Frontal cortex (tissue), 4 donors: Measurements from ENCODE around the gene MT1E. TPM values are rescaled to one million over a fixed set of nuclear protein-coding genes. Genes with fewer than 3 reads are reported as not detected.
"Not testable (repeated sequence)": the region's sequence is repeated elsewhere in the genome, so short reads cannot be mapped to it uniquely, and the experiment has no call there.

ENCODE experiments used
- DNase-seq, 2 donors: peaks; one replicate each; pipeline ENCODE4 v3.0.0; 2012; ENCODE audit warnings: low spot score in 2 of 2
- FAIRE-seq: peaks from 2 replicates; lab custom pipeline; 2012; peaks lifted over from hg19 to GRCh38; lab: Jason Lieb, UNC
- total RNA-seq: library from RNA; depleted of rRNA; stranded (reverse); fragments of >200 nt; gene quantifications from one replicate; pipeline ENCODE4 v1.2.3, GENCODE V29; 2014
- donor health status: control.
- donor health status: control.
- donor health status: control.

Gene MT1E
- total RNA-seq, 1 donor from 2014 or later = 5.7 TPM

DNA sequence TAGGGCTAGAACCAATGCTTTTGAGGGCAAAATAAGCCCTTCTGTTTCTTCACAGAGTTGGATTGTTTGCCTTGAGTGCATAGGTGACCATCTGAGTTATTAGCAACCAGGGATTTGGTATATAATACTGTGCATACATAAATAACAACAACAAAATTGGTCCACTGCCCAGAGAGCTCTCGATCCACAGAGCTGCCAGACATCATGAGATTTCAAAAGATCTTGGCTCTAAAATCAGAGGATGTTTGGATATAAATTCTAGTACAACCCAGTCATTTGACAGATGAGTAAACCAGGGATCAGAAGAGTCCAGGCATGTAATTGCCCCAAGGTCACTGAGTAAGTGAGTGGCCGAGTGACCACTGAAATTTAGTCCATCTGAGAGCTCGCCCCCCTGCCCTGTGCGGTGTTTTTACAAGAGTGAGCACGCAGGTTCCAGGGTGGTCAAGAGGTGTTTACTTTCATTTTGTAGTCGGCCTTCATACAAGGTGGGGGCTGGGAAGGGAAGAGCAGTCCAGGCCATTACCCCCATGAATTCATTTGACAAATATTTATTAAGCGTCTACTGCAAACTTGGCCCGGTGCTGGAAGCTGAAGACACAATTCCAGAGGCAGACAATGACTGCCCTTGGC lies 19.0 kb upstream of the MT1E start:
- FAIRE-seq (no peak), DNase-seq (no peak)

DNA sequence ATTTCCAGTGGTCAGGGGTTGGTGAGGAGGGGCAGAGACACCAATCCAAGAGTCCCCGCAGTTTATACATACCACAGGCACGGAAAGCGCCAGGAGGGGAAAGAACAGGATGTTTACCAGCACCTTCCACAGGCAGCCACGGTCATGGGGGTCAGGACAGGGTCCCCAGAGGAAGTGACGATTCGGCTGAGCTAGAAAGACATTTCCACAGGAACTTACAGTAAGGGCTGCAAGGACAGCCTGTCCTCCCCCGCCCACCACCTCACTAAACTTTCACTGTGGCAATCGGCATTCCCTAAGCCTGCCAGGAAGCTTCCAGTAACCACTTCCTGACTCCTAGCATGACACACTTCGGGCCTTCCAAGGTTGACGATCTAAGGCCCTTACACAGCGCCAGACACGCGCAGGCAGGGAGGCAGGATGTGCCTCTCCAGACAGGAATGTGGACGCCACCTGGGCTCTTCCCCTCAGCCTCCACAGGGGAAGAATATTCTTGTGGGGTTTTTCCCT lies 18.4 kb upstream of the MT1E start:
- no peak for DNase-seq
- FAIRE-seq = no peak

DNA sequence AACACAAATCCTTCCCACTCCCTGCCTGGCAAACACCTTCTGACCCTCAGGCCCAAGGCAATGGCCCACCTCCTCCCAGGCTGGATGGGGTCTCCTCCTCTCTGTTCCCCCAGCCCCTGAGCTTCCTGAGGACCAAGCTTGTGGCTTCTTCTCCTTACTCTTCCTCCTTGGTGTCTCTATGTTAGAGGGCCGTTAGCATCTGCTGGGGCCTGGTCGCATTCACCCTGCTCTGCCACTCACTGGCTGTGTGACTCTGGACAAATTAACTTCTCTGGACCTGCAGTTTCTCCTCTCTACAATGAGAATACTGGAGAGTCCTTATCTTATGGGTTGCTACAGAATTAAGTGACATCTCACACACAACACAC lies 17.9 kb upstream of the MT1E start:
- FAIRE-seq (no peak), DNase-seq (no peak)

DNA sequence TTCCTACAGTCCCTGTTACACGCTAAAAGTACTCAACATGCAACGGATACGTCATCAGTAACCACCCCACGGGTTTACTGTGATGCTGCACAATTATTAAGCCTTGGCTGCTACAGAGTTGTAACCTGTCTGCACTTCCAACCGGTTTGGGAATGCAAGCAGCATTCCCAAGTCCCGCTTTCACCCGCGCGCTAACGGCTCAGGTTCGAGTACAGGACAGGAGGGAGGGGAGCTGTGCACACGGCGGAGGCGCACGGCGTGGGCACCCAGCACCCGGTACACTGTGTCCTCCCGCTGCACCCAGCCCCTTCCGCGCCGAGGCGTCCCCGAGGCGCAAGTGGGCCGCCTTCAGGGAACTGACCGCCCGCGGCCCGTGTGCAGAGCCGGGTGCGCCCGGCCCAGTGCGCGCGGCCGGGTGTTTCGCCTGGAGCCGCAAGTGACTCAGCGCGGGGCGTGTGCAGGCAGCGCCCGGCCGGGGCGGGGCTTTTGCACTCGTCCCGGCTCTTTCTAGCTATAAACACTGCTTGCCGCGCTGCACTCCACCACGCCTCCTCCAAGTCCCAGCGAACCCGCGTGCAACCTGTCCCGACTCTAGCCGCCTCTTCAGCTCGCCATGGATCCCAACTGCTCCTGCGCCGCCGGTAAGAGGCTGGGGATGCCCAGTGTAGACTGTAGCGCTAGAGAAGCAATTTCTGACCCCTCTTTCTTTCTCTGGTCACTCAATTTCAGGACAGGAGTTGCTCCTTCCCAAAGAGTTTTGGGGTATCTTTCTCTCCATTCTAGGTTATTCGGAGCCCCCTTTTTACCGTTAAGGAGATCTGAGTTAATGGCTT lies 17.3 kb upstream of the MT1E start, which contains the start of gene MT2A:
TSS of gene MT2A (plus strand) at position 542 of the 833 bp plus-strand sequence. CDS start at position 614, 72 bp downstream.
- peak; percentile 87 to 91 for DNase-seq
- no peak for FAIRE-seq

DNA sequence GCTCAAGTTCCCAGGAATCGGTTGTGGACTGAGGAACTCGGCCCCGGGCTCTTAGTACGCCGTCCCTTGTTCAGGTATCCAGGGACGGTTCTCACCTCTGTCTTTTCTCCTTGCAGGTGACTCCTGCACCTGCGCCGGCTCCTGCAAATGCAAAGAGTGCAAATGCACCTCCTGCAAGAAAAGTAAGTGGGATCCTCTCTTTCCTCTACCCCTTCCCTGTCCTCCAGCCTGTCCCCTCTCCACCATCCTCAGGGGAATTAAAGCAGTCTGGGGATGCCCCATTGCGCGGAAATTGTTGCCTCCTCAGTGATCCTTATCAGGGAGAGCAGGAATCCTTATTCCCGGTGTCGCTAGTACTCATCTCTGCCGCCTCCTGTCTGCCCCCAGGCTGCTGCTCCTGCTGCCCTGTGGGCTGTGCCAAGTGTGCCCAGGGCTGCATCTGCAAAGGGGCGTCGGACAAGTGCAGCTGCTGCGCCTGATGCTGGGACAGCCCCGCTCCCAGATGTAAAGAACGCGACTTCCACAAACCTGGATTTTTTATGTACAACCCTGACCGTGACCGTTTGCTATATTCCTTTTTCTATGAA lies 16.6 kb upstream of the MT1E start:
- DNase-seq (no peak), FAIRE-seq (no peak)

DNA sequence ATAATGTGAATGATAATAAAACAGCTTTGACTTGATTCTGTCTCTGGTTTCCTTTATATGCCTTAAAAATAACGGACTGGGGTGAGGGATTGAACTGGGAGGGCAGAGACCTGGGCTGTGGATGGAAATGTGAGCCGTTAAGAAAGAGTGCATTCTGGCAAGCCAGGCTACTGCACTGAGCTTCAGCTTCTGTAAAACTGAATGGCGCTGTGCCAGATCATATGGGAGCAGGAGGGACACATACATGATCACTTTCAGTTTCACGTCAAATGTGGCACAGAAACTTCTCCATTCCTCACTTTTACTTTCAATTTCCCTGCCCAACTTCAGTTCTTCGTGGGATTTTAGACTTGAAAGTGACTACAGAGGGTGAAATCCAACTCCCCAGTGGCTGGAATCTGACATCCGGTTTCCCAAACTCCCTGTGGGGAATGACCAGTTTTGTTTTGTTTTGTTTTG lies 16.1 kb upstream of the MT1E start:
- no peak for FAIRE-seq
- no peak for DNase-seq

DNA sequence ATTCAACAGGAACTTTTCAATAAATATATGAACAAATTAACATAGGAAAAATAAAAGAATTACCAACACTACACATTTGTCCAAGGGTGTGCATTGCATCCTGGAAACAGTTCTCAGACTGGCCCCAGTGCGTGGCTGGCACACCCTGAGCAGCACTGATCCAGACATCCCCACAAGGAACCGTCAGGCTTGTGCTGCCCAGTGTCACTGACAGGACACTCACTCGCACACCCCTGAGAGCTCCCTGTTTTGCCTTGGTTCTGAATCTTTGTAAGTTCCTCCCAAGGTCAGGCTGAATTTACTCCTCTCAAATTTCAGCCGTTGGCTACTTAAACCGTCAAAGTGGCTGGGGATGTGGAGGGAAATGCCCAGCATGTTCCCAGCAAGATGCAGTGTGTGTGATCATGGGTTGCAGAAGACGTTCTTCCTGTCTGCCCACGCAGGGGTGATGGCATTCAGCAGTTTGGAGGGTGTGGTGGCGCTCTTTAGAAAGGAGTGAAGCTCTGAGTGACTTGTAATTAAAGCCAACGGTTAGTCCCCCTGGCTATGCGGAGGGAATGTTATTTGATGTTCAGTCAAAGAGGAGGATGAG lies 15.5 kb upstream of the MT1E start:
- no peak for FAIRE-seq

DNA sequence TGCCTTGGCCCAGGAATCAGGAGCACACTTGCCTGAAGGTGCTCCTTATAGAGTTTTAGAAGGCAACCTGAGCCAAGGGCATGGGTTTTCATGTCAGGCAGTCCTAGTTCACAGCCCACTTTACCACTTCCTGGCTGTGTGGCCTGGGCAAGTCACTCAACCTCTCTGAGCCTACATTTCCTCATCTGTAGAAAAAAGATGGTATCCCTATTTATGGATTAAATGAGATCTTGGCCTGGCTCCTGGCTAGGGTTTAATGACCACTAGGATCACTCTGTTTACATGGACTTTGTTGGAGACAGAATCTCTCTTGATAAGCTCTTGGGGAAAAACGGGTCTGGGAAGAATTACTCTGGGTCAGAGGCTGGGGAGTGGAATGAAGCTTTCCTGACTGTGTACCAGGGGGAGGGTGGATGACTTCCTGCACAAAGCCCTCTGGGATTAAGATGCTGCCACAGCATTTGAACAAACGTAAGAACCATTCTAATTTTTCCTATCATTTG lies 14.9 kb upstream of the MT1E start:
- FAIRE-seq = no peak
- no peak for DNase-seq

More for the DNA sequence above, 15.5 kb upstream of the MT1E start:
- DNase-seq = no peak

DNA sequence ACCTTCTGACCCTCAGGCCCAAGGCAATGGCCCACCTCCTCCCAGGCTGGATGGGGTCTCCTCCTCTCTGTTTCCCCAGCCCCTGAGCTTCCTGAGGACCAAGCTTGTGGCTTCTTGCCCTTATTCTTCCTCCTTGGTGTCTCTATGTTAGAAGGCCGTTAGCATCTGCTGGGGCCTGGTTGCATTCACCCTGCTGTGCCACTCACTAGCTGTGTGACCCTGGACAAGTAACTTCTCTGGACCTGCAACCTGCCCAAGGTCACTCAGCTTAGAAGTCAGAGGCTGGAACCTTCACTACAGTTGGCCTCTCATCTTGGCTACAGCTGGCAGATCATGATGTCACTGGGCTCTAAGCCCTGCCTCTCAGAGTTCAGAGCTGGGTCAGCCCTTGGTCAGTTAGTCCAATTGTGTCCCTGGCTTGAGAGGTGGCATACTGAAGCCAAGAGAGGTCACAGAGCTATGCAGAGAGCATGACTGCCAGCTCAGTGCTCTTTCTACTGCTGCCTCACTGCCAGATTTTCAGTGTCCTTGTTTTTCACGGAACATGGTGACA lies 14.2 kb upstream of the MT1E start:
- DNase-seq (no peak), FAIRE-seq (no peak)

DNA sequence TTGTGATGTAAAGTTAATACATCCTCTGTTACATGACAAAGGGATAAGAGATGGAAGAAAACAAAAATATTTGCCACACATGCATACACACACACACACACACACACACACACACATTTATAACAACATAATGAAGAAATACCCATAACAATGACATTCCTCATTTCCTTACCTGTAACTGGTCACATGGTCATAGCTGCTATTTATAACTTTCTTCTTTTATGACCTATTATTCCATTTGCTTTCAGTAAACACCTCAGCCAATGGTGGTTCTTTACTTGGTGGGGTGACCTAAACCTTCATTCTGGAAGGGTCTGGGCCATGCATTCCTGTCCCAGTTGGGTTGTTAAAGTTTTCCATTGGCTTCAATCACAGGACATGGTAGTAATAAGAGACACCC lies 11.9 kb upstream of the MT1E start:
- FAIRE-seq (no peak), DNase-seq (no peak)

DNA sequence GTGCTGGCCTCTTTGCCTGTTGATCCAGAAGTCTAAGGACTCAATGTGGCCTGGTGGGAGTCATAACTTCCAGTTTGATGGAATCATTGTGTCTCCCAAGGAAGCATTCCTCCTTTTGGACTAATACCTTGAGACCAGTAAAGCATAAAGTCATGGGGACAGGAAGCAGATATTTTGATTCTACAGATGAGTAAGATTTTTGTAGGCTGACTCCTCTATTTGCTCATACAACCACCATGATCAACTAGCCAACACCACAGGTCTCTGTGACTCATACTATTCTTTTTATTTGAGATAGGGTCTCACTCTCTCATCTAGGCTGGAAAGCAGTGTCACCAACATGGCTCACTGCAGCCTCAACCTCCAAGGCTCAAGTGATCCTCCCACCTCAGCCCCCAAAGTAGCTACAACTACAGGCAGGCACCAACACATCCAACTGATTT lies 11.0 kb upstream of the MT1E start:
- no peak for FAIRE-seq
- no peak for DNase-seq

DNA sequence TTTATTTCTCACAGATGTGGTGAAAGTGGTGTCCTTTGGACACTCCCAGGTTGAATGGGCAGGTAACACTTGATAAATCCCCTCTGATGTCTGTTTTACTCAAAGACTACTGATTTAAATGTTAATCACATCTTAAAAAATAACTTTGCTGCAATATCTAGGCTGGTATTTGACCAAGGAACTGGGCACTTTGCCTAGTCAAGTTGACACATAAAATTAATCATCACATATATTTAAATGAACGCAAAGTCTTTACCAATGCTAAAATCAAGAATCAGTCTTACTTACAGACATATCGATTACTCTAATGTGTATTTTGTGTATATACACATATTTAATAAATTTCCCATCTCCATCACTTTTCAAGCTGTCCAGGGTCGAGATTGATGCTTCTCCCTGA lies 10.2 kb upstream of the MT1E start:
- no peak for FAIRE-seq
- DNase-seq = no peak

DNA sequence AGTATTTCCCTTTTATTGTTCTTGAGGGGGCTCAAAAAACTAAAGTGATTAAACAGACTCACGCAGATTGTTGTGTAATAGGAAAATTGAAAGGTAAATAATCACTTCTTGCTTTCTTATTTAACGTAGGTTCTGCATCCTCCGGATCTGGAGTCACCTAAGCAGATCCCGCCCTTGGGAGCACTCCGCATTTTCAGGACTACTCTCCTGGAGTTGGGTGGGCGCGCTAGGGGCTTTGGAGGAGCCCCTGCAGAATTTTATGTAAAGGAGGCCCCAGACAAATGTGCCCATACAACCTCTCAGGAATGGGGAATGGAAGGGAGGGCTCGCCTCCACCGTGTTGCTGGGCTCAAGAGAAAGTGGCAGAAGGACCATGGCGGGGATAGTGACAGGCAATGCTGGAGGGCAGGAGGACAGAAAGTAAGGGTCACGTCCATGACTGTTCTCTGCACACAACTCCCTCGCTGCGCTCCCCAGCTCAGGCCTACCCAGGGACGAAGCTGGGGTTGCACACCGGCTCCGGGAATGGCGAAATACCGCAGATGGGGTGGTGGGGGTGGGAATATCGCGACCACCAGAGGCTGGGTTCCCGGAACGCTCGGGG lies 8.9 kb upstream of the MT1E start:
- no peak for FAIRE-seq
- no peak for DNase-seq

DNA sequence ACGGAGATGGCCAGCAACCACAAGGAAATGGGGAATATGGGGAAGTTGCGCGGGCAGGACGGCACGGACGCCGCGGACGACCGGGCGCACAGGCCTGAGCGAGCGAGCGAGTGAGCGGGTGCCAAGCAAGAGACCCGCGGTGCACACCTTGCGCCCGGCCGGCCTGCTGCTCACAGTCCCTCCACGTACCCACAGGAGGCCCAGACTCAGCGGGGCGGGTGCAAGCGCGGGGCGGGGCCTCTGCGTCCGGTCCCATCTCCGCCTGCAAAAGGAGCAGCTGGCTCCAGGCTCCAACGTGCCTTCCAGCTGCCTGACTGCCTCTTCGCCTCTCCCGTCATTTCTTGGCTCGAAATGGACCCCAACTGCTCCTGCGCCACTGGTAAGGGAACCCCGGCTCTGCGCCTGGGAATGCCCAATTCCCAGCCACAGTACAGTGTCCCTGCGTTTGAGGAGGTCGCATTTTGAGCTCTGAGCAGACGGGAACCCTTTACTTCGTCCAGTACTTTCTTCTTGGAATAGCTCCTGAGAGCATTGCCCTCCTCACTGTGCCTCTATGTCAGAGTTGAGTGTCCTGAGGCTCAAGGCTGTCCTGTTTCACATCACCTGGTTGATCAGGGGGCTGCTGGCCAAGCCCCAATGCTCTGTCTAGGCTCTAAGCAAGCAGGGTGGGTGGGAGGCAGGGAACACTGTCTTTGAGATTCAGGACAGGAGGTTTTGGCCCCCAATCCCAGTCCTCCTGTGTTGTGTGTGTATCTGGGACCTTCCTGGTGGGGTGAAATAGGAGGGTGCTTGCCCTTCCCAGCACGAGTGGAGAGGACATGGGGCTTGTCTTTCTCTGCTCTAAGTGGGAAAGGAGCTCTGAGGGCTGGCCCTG lies 8.1 kb upstream of the MT1E start:
- FAIRE-seq = no peak
- DNase-seq = peak in 1 of 2 donors; percentile 58

DNA sequence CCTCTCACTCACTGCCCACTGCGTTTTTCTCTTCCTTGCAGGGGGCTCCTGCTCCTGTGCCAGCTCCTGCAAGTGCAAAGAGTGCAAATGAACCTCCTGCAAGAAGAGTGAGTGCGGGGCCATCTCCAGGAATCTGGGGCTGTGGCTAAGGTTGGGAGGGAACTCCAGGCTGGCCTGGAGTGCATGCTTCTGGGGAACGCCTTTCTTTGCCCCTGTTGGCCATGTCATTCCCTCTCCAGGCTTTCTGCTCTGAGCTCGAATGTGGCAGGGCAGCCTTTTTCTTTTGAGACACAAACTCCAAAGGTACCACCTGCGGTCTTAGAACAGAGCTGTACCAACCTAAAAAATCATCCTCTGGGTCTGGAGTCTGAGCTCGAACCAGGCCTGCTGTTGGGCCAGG lies 7.4 kb upstream of the MT1E start:
- no peak for DNase-seq
- FAIRE-seq = no peak

DNA sequence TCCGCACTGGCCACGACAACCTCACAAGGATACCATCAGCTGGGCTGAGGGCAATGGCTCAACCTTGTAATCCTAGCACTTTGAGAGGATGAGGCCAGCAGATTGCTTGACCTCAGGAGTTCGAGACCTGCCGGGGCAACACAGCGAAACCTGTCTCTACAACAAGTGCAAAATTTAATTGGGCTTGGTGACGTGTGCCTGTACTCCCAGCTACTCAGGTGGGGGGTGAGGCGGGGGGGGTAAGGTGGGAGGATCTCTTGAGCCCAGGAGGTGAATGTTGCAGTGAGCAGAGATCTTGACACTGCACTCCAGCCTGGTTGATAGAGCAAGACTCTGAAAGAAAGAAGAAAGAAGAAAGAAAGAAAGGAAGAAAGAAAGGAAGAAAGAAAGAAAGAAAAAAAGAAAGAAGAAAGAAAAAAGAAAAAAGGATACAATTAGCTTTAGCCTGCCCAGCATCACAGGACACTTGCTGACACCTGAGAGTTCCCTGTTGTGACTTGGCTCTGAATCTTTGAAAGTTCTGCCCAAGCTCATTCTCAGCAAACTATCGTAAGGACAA lies 5.2 kb upstream of the MT1E start:
- no peak for FAIRE-seq

DNA sequence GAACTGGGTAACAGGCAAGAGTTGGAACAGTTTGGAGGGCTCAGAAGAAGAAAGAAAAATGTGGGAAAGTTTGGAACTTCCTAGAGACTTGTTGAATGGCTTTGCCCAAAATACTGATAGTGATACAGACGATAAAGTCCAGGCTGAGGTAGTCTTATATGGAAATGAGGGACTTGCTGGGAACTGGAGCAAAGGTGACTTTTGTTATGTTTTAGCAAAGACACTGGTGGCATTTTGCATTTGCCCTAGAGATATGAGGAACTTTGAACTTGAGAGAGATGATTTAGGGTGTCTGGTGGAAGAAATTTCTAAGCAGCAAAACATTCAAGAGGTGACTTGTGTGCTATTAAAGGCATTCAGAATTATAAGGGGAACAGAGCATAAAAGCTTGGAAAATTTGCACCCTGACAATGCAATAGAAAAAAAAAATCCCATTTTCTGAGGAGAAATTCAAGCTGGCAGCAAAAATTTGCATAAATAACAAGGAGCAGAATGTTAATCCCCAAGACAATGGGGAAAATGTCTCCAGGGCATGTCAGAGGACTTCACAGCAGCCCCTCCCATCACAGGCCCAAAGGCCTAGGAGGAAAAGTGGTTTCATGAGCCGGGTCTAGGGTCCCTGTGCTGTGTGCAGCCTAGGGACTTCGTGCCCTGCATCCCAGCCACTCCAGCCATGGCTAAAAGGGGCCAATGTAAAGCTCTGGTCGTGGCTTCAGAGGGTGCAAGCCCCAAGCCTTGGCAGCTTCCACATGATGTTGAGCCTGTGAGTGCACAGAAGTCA lies 3.7 kb upstream of the MT1E start:
- not testable (repeated sequence) for FAIRE-seq, DNase-seq

More for the DNA sequence above, 5.2 kb upstream of the MT1E start:
- no peak for DNase-seq
